HL-60 (cell line): ENCODE results near the gene SETBP1.

ENCODE experiments used
- CTCF ChIP-seq: IDR thresholded peaks from one replicate; pipeline ENCODE4 v1.5.1; 2011; ENCODE audit warnings: low read length, control low read depth, inconsistent platforms; ENCODE audit not compliant: insufficient read depth
- POLR2AphosphoS5 ChIP-seq: IDR thresholded peaks from 2 replicates; pipeline ENCODE4 v1.6.1; 2012; ENCODE audit warnings: low read depth

- TF ChIP-seq CTCF, result no peak
- TF ChIP-seq POLR2AphosphoS5, result no peak
Measured at GRCh38 chr18:44840058-44840790, 159.5 kb downstream of the SETBP1 start.
